HG02623 (cell line): Measurements from ENCODE around the gene ARID5B.
"Not testable (repeated sequence)": the region's sequence is repeated elsewhere in the genome, so short reads cannot be mapped to it uniquely, and the experiment has no call there.

Source experiments
- ATAC-seq: cut with Tn5 transposase; IDR thresholded peaks from one replicate; pipeline ENCODE4 v1.9.1; 2021; ENCODE audit warnings: moderate library complexity; ENCODE audit not compliant: unreplicated experiment

Gene ARID5B

DNA sequence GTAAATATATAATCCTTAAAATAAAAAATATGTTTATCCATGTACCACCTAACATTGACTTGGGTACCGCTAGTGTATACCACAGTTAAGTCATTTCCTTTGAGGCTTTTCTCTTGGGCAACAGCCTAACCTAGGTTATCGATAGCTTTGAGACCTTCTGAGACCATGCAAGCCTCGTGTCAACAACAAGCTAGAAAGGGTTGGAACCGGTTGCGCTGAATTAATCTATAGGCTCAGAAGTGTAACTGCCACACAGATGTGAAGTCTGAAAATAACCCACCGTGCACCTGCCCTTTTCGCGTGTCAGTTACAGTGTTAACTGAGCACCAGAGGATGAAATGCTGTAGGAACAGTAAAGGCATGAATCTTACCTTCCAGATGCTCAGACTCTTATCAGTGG is 59.8 kb downstream of the ARID5B start:
- peak; percentile 65 for ATAC-seq

DNA sequence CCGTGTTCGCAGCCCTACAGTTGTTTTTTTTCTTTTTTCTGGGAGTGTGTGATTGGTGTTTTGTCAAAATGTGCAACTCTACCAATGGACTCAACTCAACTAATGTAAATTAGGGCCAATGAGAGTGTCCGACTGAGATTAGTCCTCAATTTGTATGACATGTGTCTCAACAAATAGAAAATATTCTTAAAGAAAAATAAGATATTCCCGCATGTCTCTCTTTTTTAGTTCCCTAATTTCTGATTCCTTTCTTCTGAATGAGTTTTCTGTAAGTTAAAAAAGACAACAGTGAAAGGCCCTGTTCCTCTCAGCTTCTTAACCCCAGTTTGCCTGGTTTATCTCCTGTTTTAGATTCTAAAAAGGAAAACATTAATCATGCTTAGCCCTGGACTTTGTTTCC is 61.5 kb downstream of the ARID5B start:
- no peak for ATAC-seq

DNA sequence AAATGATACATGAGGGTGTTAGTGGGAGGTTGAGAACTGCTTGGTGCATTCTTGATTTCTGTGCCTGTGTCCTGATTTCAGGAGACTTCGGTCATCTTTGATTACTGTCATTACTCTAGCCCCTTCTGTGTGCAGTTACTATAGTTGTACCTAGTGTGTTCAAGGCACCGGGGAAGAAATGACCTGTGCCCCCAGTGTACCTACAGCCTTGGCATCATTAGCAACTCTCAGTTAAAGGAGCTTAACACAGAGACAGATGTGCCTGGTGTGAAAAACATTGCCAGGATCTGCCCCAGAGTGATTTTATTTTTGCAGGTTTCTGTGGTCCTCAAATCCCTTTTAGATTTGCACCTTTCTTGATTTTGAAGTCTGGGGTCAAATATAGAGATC is 62.2 kb downstream of the ARID5B start:
- no peak for ATAC-seq

DNA sequence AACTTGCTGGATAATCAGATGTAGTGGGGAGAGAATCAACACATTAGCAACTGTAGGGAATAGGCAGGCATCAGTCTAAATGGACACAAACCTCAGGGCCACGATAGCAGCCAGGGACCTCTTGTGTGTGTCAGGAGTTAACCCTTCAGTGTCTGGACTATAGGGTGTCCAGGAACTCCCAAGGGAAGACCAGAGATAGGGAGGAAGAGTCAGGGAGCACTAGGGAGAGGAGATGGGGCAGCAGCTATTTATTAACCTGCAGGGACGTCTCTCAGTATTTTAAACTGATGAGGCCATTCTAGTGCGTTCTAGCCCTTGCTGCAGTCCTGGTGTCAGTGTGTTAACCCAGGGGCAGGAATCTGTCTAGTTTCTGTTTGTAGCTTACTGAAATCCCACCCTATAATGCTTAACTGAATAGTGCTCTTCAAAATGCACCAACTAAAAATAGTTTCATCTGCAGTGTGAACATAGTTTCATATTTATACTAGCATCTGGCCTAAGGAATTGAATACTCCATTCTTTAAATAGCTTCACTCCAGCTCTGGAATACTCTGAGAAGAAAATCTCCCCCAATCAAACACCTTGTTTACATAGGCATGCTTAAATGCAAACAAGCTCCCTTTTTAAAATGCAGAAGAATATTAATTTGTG is 62.7 kb downstream of the ARID5B start:
- ATAC-seq = no peak

DNA sequence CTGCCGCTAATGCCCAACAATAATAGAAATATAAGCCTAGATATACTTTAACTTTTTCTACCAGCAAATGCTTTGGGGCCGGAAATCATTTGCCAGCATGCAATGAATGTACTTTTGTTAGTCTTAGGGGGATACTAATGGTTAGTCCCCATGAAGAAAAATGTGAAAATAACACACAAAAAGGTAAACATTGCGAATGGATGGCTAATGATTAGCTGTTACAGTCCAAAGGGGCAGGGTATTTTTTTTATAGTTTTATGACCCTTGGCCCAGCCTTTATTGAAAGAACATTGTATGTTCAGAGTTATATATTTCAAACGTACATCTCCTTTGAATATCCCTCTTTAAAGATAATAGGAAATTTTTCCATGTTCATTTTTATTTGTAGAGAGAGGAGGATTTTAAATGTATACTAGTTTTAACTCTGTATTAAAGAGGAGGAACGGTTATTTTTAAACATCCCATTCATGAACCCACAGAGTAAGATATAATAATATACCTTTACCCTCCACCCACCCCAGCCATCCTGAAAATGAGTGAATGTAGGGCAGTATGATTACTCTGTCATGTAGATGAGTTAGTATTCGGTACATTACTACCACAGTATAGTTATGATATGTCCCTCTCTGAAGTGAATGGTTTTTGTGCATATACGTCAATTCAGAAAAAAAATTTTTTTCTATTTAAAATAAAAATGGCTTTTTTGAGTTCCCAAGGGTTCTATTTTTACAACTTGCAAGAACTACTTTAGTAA is 63.6 kb downstream of the ARID5B start:
- no peak for ATAC-seq

DNA sequence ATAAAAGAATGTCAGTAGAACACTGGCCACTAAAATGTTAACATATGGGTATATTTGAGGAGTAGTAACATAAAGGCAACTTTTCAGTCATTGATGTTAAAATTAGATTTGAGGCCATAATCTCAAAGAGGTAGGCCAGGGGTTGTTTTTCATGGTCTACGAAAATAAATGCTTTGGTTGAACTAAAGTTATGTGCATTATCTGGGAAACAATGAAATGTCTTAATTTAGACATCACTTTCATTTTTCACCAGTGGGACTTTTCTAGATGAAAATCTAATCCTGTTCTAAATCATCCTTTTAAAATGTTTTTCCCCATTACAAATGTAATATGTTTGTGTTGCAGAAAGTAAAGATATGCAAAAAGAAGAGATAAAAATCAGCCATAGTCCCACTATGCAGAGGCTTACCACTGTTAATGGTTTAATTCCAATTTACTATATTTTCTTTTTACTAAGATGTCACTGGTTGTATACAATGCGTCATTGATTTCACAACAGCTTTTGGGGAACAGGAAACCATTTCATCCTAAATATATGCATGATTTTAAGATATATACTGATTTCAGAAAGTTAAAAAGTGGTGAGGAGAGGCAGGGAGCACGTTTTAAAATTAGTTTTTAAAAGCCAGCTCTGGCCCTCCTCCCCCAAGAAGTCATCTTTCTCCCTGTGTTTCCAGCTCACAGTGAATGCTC is 64.3 kb downstream of the ARID5B start:
- ATAC-seq = no peak

DNA sequence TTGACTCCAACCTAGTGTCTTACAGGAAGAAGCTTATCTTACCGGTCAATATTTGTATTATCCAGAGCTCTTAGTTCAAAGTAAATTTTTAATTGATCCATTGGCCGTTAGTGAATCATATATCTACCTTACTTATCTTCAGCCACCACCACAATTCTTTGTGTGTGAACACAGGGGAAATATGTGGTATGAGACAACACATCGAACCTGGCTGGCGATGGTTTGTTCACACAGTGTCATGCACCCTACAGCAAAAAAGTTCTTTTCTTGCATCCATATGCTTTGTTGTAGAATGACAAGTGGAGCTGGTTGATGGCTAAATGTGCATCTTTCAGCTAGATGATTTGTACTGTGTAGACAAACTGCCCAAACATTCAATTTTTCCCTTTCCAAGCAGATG is 65.8 kb downstream of the ARID5B start:
- ATAC-seq = no peak

DNA sequence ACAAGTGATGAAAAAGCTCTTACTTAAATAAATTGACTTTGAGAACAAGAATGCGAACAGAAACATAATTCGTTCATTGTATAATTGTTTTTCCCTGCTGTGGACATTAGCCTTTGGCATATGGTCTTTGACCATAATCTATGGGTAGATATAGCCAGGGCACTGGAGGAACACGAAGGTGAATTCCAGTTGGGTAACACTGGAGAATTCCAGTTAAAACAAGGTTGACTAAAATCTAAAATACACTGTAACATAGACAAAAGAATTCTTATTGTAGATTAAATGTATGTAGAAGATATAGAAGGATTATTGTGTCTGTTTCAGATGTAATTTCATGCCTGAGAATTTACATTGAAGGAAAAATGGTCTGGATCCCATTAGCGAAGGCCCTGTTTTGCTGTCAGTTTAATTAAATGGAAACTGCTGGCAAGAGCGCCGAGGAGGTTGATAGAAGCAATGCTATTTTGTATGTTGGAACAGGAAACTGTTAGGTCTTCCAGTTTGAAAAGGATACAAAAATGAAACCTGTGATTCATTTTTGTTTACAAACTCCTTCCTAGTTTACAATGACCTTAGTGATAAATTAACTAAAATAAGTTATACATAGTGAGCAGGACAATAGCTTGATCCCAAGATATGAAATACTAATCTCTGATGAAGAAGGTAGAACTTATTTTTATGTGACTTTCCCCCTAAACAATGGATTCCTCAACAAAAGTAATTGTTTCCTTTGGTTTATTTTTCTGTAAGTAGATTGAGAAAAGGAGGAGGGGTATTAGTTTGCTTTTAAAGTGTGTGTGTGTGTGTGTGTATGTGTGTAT is 68.9 kb downstream of the ARID5B start:
- no peak for ATAC-seq

DNA sequence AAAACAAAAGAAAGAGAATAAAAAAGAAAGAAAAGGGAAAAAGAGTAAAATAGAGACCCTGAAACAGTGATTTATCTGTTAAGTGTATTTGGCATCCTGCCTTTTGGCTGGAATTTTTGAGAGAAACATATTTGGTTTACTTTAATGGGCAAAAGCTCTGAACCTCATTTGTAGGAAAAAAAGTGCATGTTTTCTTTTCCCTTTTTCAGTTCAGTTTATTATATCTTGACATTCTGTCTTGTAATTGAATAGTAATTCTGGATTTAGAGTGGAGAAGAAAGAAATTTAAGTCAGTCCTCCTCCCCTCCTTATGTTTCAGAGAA is 69.5 kb downstream of the ARID5B start:
- ATAC-seq = no peak

DNA sequence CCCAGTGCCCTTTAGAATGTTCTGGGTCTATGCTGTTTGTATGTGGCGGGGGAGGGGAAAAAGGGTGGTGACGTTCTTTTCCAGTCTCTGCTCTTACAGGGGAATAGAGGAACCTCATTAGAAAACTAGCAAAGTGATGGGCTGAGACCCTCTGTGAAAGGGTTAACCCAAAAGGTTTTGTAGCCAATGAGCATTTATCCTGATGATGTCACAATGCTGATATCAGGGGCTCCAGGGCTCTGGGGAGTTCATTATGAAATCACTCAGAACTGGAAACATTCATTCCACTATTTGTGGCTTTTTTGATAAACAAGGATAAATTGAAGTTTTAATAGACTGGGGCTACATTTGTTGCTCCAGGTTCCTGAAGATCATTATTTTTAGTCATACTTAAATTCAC is 71.7 kb downstream of the ARID5B start:
- no peak for ATAC-seq

DNA sequence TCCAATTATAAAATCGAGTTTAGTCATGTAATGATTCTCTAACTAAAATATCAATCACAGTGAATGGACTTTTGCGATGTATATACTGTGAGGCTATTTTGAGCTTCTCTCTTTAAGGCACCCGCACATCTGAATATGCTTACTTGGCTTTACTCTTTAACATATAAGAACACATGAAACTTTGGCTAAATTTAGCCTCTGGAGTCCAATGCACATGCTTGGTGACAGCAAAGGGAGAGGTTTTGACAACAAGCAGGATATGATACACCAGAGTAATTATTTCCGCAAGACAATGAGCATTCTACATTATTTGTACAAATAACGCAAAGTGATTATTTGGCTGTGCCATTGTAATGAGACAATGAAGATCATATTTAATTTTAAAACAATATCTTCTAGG is 72.4 kb downstream of the ARID5B start:
- ATAC-seq = no peak

DNA sequence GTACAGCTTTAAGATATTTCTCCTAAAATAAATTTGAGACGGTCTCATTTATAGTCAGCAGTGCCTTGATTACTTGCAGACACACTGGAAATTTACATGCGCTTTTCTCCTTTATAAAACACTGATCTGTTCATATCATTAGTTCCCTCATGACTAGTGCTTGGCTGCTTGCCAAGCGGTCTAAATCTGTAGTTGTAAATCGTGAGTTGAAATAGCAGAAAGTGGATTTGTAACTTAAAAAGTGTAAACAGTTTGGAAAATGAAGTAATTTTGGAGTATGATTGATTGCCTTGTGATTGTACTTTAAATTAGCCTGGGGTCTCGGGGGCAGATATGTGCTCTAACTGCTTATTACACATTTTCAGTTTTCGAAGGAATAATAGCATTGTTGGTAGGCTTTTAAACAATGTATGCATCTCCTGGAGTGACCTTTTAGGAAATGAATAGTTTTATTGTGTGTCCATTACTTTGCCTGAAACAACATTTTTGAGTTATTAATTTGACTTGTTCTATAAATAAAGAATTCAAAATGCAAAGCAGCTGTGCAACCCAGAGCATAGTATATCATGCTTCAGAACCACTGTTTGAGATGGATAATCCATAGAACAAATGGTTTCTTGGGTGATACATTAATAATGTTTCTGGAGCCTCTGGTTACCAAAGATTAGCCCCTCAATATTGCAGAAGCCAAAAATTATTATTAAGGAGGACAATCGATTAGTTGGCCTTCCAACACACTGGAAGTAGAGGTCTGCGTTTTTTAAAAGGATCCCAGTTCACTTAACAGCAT is 73.3 kb downstream of the ARID5B start:
- peak; percentile 23 for ATAC-seq

DNA sequence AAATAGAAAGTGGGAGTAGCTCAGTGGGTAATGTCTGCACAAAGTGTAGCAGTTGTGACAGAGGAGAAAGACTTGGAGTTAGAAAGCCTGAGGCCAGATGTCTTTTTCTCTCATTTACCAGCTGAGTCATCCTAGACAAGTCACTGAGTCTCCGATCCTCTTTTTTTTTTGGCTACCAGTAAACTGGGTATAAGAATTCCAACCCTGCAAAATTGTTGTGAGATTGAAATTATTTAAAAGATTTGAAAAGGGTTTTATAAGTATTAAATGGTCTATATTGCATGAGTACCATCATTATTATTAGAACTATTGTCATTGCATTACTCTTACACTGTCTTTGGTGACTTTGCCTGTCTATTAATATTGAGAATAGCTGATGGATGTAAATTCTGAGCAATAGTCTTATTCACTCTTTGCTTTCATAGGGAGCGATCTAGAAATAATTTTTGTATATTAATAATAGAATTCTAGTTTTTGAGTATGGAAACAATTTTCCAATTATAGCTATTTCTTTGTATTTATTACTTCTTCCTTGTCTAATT is 74.0 kb downstream of the ARID5B start:
- ATAC-seq = peak; percentile 92

DNA sequence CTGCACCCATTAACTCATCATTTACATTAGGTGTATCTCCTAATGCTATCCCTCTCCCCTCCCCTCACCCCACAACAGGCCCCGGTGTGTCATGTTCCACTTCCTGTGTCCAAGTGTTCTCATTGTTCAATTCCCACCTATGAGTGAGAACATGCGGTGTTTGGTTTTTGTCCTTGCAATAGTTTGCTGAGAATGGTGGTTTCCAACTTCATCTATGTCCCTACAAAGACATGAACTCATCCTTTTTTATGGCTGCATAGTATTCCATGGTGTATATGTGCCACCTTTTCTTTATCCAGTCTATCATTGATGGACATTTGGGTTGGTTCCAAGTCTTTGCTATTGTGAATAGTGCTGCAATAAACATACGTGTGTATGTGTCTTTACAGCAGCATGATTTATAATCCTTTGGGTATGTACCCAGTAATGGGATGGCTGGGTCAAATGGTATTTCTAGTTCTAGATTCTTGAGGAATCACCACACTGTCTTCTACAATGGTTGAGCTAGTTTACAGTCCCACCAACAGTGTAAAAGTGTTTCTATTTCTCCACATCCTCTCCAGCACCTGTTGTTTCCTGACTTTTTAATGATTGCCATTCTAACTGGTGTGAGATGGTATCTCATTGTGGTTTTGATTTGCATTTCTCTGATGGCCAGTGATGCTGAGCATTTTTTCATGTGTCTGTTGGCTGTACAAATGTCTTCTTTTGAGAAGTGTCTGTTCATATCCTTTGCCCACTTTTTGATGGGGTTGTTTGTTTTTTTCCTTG is 75.6 kb downstream of the ARID5B start:
- ATAC-seq = not testable (repeated sequence)

DNA sequence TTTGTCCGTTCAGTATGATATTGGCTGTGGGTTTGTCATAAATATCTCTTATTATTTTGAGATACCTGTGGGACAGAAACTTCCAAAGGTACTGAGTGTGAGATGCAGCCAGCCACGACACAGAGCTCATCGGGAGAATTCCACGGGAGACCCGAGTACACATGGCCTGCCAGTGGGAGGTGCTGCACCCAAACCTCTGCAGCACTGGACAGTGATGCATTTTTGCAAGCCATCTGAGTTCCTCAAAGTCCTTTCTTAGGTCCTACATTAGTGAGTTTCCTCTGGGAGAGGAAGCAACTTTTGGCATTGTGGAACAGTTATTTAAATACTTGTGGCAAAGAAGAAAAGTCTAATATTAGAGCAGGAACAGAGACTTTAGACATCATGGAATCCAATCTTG is 77.5 kb downstream of the ARID5B start:
- no peak for ATAC-seq

DNA sequence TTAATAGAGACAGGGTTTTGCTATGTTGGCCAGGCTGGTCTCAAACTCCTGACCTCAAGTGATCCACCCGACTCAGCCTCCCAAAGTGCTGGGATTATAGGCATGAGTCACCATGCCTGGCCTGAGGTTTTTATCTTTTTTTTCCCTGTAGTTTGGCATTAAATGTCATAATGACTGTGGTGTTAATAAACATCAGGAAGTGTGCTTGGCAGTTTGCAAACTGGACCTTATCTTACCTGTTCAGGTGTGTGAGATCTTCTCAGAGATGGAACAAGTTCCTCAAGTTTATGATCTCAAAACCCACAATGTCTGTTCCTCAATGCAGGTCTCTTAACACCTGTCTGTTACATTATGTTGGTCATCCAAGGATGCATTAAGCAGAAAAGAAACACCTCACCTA is 80.0 kb downstream of the ARID5B start:
- no peak for ATAC-seq

DNA sequence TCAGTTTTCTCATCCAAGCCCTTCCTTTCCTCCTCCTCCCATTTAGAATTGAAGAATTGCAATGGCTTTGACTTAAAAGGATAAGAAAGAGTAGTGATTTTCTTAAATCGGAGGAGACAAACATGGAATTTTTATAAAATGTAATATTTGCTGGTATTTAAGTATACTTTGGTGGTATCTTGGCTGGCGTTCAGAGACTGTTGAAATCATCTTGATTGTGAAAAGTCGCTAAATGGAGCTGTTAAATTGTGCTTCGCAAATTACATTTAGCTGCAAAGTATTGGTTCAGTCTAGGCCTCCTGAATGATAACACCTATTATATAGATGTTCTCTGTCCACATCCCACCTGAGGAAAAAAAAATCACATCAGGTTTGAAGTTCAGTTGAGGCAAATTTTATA is 81.8 kb downstream of the ARID5B start:
- no peak for ATAC-seq

DNA sequence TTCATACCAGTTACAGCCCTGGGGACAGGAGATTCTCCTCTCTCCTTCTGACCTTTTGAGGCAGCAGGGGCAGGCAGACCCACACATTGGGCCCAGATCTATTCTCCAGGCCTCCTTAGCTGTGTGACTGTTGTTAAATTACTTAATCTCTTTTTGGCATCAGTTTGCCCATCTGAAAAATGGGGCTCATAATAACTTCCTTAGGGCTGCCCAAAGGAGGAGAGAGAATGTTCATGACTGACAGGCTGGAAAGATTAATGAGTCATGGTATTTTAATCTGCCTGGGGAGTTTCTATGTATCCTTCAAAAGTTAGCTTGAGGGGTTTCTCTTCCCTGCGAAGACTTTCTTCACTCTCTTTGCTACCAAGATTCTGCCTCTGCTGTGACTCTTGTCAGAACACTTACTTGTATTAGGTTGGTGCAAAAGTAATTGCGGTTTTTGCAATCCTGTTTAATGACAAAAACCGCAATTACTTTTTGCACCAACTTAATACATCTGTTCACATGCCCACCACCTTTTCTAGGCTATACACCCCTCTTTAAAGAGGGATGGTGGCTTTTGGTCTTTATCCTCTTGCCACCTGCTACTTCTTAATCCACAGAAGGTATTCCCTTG is 83.4 kb downstream of the ARID5B start:
- ATAC-seq = no peak

DNA sequence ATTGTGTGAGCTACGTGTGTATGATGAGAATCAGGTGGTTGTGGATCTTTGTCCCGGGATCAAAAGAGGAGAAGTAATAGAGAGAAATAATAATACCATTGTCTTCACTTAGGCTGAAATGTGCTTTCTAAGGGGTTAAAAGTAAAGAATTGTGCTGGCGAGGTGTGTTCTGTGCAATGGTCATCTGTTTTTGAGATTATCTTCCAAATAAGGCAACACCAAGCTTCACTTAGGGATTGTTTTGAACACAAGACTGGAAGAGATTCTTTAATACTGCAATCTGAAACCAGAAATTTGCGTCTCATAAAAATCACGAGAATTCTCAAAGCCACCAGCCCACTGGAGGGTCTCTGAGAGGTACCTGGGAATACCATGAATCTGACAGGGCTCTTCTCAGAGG is 84.2 kb downstream of the ARID5B start:
- no peak for ATAC-seq
